ENCODE results near the gene MST1.

- no peak for TF ChIP-seq BHLHE40 (IDR thresholded peaks at IDR 0.05; ENCODE audit: borderline replicate concordance)
- no peak for TF ChIP-seq FOXA1 (IDR thresholded peaks at IDR 0.05)
- no peak for TF ChIP-seq L3MBTL2 (conservative IDR thresholded peaks at IDR 0.05)
- no peak for TF ChIP-seq FOXM1 (IDR thresholded peaks at IDR 0.05; ENCODE audit: borderline replicate concordance)
- no peak for TF ChIP-seq FOXK2 (IDR thresholded peaks at IDR 0.05)
- TF ChIP-seq SP1 (IDR thresholded peaks at IDR 0.05) = no peak
- TF ChIP-seq PKNOX1 (IDR thresholded peaks at IDR 0.05) = no peak
- TF ChIP-seq ZNF384 (IDR thresholded peaks at IDR 0.05) = no peak
- TF ChIP-seq NFRKB (IDR thresholded peaks at IDR 0.05) = no peak
- no peak for TF ChIP-seq SUZ12 (IDR thresholded peaks at IDR 0.05)
- TF ChIP-seq HDGF (IDR thresholded peaks at IDR 0.05; ENCODE audit: borderline replicate concordance) = no peak
- TF ChIP-seq TARDBP (IDR thresholded peaks at IDR 0.05) = no peak
- no peak for TF ChIP-seq ELF4 (IDR thresholded peaks at IDR 0.05)
- no peak for TF ChIP-seq ARNT (IDR thresholded peaks at IDR 0.05)
These were observed 8.1 kb downstream of the MST1 start for GRCh38 chr3:49681232-49681522.

Measured in HEK293T (cell line).